Kidney epithelial cell (primary cell): ENCODE measurements around the gene TNNC2. TPM values are rescaled to one million over a fixed set of nuclear protein-coding genes. Genes with fewer than 3 reads are reported as not detected.

Experiments
- DNase-seq: peaks from one replicate; pipeline ENCODE4 v3.0.0-alpha.2; 2010; ENCODE audit warnings: low read depth
- H3K27me3 ChIP-seq: 2 replicates; pipeline ENCODE4 v1.6.0; 2011; ENCODE audit warnings: low read length; ENCODE audit not compliant: control insufficient read depth, insufficient read depth
- H3K36me3 ChIP-seq: 2 replicates; pipeline ENCODE4 v1.5.1; 2011; ENCODE audit warnings: low read length; ENCODE audit not compliant: control insufficient read depth, insufficient read depth
- H3K4me3 ChIP-seq: 2 replicates; pipeline ENCODE4 v1.5.1; 2011; ENCODE audit warnings: low read depth, mild to moderate bottlenecking, control low read depth, low read length
- total RNA-seq: library from RNA; depleted of rRNA; stranded (reverse); fragments of >200 nt; gene quantifications from 2 replicates; pipeline ENCODE4 v1.2.3, GENCODE V29; 2015
- TF ChIP-seq, protein P1 (sequence below): IDR thresholded peaks from 2 replicates; pipeline ENCODE4 v1.5.1; 2011; ENCODE audit warnings: mild to moderate bottlenecking, moderate library complexity, low read length, control low read depth, inconsistent platforms; ENCODE audit not compliant: insufficient read depth, poor library complexity, severe bottlenecking

TNNC2 gene
- total RNA-seq, 1 donor from 2014 or later, result not detected

DNA sequence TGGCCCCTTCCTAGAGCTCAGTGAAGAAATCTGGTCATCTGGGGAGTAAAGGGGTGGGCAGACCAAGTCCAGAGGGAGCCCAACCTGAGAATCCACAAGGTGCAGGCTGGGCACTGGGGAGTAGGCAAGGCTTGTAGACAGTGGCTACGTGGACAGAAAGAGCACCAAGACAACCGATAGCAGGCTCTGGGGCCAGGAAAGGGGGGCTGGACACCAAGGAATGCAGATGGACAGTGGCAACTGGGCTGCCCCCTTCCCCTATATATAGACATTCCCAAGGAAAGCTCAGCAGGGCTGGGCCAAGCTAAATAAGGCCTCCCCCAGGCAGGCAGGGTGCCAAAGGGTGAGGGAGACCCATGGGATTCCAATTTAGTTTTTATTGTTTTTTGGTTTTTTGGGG, 1.5 kb upstream of the TNNC2 start:
- no peak overlapping the region for H3K4me3 ChIP-seq
- H3K36me3 ChIP-seq, result no peaks in the 10 kb centered on the region
- H3K27me3 ChIP-seq, result peaks cover 7% of the 10 kb centered on the region
- DNase-seq, result no peak
- TF ChIP-seq, protein P1, sequence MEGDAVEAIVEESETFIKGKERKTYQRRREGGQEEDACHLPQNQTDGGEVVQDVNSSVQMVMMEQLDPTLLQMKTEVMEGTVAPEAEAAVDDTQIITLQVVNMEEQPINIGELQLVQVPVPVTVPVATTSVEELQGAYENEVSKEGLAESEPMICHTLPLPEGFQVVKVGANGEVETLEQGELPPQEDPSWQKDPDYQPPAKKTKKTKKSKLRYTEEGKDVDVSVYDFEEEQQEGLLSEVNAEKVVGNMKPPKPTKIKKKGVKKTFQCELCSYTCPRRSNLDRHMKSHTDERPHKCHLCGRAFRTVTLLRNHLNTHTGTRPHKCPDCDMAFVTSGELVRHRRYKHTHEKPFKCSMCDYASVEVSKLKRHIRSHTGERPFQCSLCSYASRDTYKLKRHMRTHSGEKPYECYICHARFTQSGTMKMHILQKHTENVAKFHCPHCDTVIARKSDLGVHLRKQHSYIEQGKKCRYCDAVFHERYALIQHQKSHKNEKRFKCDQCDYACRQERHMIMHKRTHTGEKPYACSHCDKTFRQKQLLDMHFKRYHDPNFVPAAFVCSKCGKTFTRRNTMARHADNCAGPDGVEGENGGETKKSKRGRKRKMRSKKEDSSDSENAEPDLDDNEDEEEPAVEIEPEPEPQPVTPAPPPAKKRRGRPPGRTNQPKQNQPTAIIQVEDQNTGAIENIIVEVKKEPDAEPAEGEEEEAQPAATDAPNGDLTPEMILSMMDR, result no peak

DNA sequence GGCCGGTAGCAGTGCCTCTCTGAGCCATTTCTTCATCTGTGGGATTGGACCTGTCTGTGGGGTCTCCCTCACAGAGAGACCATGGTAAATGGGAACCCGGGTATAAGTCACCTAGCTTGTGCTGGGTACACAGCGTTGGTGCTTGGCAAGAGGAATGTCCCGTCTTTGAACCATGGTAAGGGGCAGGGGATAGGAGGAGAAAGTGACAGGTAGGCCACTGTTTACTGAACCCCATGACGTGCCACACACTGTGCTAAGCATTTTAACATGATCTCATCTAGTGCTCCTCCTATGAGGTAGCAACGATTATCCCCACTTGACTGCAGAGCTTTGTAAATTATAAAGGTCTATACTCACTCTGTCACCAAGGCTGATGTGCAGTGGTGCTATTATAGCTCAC, 600 bp upstream of the TNNC2 start:
- H3K4me3 ChIP-seq, result no peak overlapping the region
- H3K27me3 ChIP-seq, result peaks cover 15% of the 10 kb centered on the region
- TF ChIP-seq, protein P1, result no peak
- no peak for DNase-seq
- no peaks in the 10 kb centered on the region for H3K36me3 ChIP-seq

DNA sequence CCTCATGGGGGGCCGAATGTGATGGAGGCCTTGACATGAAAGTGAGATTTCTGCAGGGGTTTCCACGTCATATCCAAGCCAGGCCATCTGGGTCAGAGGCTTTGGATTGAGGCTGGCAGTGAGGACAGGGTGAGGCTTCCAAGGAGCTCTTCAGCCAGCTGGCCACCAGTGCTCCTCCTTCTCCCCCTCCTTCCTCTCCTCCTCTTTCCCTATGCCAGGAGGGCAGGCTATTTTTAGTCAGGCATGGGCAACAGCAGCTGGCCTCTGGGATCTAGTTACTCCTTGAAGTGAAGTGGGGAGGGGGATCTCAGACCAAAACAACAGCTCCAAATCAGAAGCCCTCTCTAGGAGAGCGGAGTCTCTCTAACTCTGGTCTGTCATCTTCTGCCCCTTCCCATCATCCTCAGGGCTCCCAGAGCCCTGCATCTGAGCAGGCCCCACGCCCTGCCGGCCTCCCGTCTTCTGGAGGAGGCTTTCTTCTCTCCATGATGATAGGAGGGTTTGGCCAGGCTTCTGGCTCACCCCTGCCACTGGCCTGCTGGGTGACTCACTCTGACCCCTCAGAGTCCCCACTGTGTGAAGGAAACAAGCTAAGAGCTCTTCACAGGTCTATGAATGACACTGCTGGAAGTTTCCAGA, 612 bp downstream of the TNNC2 start:
- no peak for DNase-seq
- Histone ChIP-seq H3K27me3 (peaks cover 18% of the 10 kb centered on the region), H3K4me3 (no peak overlapping the region), H3K36me3 (no peaks in the 10 kb centered on the region)
- TF ChIP-seq, protein P1, result no peak

DNA sequence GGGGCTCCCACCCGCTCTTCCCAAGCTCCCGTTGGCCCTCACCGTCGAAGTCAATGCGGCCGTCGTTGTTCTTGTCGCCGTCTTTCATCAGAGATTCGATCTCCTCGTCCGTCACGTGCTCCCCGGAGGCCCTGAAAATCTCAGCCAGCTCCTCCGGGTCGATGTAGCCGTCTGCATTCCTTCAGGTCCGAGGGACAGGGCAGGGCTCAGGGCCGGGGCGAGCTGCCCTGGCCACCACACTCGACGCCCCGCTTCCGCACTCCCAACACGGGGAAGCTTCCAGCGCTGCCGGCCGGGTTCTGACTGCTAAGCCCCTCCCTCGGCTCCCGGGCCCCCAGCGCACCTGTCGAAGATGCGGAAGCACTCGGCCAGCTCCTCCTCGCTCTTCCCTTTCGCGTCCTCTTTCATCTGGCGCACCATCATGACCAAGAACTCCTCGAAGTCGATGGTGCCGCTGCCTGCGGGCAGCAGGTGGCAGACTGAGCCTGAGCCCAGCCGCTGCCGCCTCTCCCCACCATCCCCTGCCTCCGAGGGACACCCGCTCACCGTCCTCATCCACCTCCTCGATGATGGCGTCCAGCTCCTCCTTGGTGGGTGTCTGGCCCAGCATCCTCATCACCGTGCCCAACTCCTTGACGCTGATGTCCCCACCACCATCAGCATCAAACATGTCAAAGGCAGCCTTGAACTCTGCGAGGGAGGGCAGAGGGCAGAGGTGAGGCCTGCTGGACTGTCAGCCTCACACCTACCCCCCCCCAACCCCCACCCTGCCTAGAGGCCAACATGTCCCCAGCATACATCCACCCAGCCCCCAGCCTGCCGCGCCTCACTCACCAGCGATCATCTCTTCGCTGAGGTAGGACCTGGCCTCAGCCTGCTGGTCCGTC, 2.9 kb downstream of the TNNC2 start:
- peaks cover 18% of the 10 kb centered on the region for H3K27me3 ChIP-seq
- no peak overlapping the region for H3K4me3 ChIP-seq
- DNase-seq, result no peak
- TF ChIP-seq, protein P1, result peak; percentile 53
- no peaks in the 10 kb centered on the region for H3K36me3 ChIP-seq

DNA sequence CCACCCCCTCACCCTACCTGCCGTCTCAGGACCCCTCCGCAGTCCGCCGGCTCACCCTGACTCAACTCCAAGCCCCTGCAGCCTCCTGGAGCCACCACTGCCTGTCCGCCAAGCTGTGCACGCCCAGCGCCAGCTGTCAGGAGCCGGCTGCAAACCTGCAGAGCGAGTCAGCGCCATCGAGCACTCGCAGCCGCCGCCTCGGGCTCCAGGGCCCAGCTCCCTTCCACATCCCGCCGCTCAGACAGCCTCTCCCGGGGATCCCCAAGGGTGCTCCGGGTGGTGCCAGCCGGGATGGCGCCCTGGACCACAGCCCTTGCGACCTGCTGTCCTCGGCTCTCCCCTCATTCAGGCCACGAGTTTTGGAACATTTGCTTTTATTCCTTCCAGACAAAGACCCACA, 4.3 kb downstream of the TNNC2 start:
- TF ChIP-seq, protein P1, result peak; percentile 1
- peaks cover 18% of the 10 kb centered on the region for H3K27me3 ChIP-seq
- no peak overlapping the region for H3K4me3 ChIP-seq
- no peak for DNase-seq
- H3K36me3 ChIP-seq, result no peaks in the 10 kb centered on the region

DNA sequence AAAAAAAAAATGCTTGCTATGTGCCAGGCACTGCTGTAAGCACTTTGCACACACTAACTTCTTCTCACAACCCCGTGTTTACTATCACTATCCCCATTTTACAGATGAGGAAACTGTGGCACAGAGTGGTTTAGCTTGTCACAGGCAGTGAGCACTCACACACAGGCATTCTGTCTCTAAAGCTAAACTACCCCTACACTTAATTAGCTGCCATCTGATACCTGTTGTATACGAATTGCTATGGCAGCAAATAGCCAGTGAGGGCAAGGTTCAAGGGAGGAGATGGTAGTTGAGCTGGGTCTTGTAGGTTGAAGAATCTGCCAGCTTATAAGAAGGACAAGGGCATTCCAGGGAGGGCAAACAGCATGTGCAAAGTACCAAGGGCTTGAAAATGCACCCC, 5.2 kb downstream of the TNNC2 start:
- no peak overlapping the region for H3K4me3 ChIP-seq
- TF ChIP-seq, protein P1, result no peak

More for the DNA sequence above, 5.2 kb downstream of the TNNC2 start:
- Histone ChIP-seq H3K27me3 (peaks cover 18% of the 10 kb centered on the region), H3K36me3 (no peaks in the 10 kb centered on the region)
- no peak for DNase-seq
